ENCODE results near the gene RGS7. TPM values are rescaled to one million over a fixed set of nuclear protein-coding genes. Genes with fewer than 3 reads are reported as not detected.

The RGS7 gene
- total RNA-seq, 1 donor from 2014 or later = not detected

GRCh38 chr1:240776237-240776636 is 580.8 kb downstream of the RGS7 start:
- intact Hi-C loops (cut with DNase I) = no loop called here
- no peak for TF ChIP-seq CTCF (IDR thresholded peaks at IDR 0.05)
- Histone ChIP-seq H3K36me3 (no peaks in the 10 kb centered on the region), H3K27ac (no peak overlapping the region), H3K9me3 (no peaks in the 10 kb centered on the region), H3K4me3 (no peak overlapping the region), H3K27me3 (peaks cover 9% of the 10 kb centered on the region), H3K4me1 (no peaks in the 10 kb centered on the region)
- DNase-seq (no peak), ATAC-seq (no peak)

- no peak for TF ChIP-seq CTCF (IDR thresholded peaks at IDR 0.05)
- DNase-seq = no peak
Observed at GRCh38 chr1:240772131-240772530, 584.9 kb downstream of the RGS7 start.

GRCh38 chr1:240771450-240771849 is 585.6 kb downstream of the RGS7 start:
- H3K36me3 ChIP-seq = no peaks in the 10 kb centered on the region
- H3K4me3 ChIP-seq = no peak overlapping the region
- no peaks in the 10 kb centered on the region for H3K9me3 ChIP-seq
- no peak for DNase-seq
- peaks cover 9% of the 10 kb centered on the region for H3K27me3 ChIP-seq
- no peak for TF ChIP-seq CTCF (IDR thresholded peaks at IDR 0.05)
- H3K27ac ChIP-seq = no peak overlapping the region
- intact Hi-C loops (cut with DNase I) = no loop called here
- no peak for ATAC-seq
- no peaks in the 10 kb centered on the region for H3K4me1 ChIP-seq

More at GRCh38 chr1:240772131-240772530, 584.9 kb downstream of the RGS7 start:
- Histone ChIP-seq H3K4me1 (no peaks in the 10 kb centered on the region), H3K9me3 (no peaks in the 10 kb centered on the region), H3K27ac (no peak overlapping the region), H3K27me3 (peaks cover 9% of the 10 kb centered on the region), H3K4me3 (no peak overlapping the region), H3K36me3 (no peaks in the 10 kb centered on the region)
- no peak for ATAC-seq
- intact Hi-C loops (cut with DNase I) = no loop called here

GRCh38 chr1:240768979-240769378 is 588.0 kb downstream of the RGS7 start:
- Histone ChIP-seq H3K27ac (no peak overlapping the region), H3K27me3 (peaks cover 9% of the 10 kb centered on the region), H3K4me1 (no peaks in the 10 kb centered on the region), H3K9me3 (no peaks in the 10 kb centered on the region), H3K4me3 (no peak overlapping the region), H3K36me3 (no peaks in the 10 kb centered on the region)
- intact Hi-C loops (cut with DNase I) = no loop called here
- no peak for TF ChIP-seq CTCF (IDR thresholded peaks at IDR 0.05)
- ATAC-seq (no peak), DNase-seq (no peak)

- intact Hi-C loops (cut with DNase I) = no loop called here
- no peaks in the 10 kb centered on the region for H3K27me3 ChIP-seq
Observed at GRCh38 chr1:240766831-240767230, 590.2 kb downstream of the RGS7 start.

More at GRCh38 chr1:240766831-240767230, 590.2 kb downstream of the RGS7 start:
- no peak for ATAC-seq
- no peak for DNase-seq
- no peak overlapping the region for H3K27ac ChIP-seq
- H3K4me1 ChIP-seq = no peaks in the 10 kb centered on the region
- H3K9me3 ChIP-seq = no peaks in the 10 kb centered on the region
- no peaks in the 10 kb centered on the region for H3K36me3 ChIP-seq
- H3K4me3 ChIP-seq = no peak overlapping the region
- TF ChIP-seq CTCF (IDR thresholded peaks at IDR 0.05) = no peak

Data from upper lobe of right lung (tissue), 1 donor.